ENCODE results near the gene UQCRH.

DNA sequence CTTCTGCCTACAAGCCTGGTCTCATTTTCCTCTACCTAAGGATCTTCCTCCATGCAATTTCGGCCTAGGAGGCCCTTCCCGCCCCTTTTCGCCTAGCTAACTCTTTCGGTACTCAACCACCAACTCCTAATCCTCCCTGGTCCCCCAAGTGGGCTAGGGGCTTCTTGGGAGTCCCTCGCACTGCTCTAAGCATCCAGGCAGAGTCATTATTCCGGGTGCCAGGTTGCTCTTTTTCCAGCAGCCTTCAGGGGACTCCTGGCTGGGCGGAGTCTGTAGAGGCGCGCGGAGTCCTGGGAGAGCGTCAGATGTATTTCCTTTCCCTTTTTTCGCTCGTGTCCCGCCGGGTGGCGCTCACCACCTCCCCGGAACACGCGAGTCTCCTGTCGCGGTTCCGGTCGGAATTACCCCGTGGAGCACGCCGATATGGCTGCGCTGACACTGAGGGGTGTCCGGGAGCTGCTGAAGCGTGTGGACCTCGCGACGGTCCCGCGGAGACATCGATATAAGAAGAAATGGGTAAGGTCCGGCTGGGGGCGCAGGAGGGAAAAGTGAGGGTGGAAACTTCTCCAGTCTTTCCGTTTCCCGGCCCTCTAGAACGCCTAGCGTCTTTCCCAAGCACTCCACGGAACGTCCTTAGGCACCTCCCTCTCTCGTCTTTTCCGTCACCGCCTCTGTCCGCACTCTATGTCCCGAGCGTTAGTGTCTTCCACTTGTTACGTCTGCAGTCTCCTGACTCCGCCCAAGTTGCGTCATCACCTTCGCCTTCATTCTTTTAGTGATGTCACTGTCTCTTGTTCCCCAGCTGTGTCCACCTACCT, 37.1 kb downstream of the UQCRH start, which contains the start of gene NSUN4:
- TF ChIP-seq, protein P1, sequence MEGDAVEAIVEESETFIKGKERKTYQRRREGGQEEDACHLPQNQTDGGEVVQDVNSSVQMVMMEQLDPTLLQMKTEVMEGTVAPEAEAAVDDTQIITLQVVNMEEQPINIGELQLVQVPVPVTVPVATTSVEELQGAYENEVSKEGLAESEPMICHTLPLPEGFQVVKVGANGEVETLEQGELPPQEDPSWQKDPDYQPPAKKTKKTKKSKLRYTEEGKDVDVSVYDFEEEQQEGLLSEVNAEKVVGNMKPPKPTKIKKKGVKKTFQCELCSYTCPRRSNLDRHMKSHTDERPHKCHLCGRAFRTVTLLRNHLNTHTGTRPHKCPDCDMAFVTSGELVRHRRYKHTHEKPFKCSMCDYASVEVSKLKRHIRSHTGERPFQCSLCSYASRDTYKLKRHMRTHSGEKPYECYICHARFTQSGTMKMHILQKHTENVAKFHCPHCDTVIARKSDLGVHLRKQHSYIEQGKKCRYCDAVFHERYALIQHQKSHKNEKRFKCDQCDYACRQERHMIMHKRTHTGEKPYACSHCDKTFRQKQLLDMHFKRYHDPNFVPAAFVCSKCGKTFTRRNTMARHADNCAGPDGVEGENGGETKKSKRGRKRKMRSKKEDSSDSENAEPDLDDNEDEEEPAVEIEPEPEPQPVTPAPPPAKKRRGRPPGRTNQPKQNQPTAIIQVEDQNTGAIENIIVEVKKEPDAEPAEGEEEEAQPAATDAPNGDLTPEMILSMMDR (IDR thresholded peaks at IDR 0.05), result no peak; the same call in 1 of the 2 replicates
- TF ChIP-seq ZNF121 (CRISPR knock-in tag; IDR thresholded peaks at IDR 0.05) (no peak), CREB1 (CRISPR knock-in tag; IDR thresholded peaks at IDR 0.05) (no peak; the same call in 1 of the 2 replicates)
- TF ChIP-seq, protein P2, sequence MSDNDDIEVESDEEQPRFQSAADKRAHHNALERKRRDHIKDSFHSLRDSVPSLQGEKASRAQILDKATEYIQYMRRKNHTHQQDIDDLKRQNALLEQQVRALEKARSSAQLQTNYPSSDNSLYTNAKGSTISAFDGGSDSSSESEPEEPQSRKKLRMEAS (CRISPR knock-in tag; IDR thresholded peaks at IDR 0.05), result peak; percentile 91
- TF ChIP-seq, protein P3, sequence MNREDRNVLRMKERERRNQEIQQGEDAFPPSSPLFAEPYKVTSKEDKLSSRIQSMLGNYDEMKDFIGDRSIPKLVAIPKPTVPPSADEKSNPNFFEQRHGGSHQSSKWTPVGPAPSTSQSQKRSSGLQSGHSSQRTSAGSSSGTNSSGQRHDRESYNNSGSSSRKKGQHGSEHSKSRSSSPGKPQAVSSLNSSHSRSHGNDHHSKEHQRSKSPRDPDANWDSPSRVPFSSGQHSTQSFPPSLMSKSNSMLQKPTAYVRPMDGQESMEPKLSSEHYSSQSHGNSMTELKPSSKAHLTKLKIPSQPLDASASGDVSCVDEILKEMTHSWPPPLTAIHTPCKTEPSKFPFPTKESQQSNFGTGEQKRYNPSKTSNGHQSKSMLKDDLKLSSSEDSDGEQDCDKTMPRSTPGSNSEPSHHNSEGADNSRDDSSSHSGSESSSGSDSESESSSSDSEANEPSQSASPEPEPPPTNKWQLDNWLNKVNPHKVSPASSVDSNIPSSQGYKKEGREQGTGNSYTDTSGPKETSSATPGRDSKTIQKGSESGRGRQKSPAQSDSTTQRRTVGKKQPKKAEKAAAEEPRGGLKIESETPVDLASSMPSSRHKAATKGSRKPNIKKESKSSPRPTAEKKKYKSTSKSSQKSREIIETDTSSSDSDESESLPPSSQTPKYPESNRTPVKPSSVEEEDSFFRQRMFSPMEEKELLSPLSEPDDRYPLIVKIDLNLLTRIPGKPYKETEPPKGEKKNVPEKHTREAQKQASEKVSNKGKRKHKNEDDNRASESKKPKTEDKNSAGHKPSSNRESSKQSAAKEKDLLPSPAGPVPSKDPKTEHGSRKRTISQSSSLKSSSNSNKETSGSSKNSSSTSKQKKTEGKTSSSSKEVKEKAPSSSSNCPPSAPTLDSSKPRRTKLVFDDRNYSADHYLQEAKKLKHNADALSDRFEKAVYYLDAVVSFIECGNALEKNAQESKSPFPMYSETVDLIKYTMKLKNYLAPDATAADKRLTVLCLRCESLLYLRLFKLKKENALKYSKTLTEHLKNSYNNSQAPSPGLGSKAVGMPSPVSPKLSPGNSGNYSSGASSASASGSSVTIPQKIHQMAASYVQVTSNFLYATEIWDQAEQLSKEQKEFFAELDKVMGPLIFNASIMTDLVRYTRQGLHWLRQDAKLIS (CRISPR knock-in tag; IDR thresholded peaks at IDR 0.05; ENCODE audit: borderline replicate concordance), result no peak
